A673 (cell line): ENCODE results near the gene SPTLC3. TPM values are rescaled to one million over a fixed set of nuclear protein-coding genes. Genes with fewer than 3 reads are reported as not detected.

Source experiments
- BruUV-seq: library from RNA; stranded (reverse); fragments of 400-500 nt; replicated peaks from 2 replicates; lab custom pipeline; 2021; lab: Mats Ljungman, UMichigan
- CTCF ChIA-PET: fragments of 300-600 bp; sonication (Branson Sonifier 250); formaldehyde crosslinking; loops from one replicate; lab custom pipeline; 2022; ENCODE audit warnings: antibody characterized with exemption; lab: Charles Lee
- POLR2A ChIA-PET: fragments of 300-600 bp; sonication (Branson Sonifier 250); formaldehyde crosslinking; loops from one replicate; lab custom pipeline; 2022; ENCODE audit warnings: antibody characterized with exemption; ENCODE audit not compliant: low non-redundant PET; lab: Charles Lee
- DNase-seq: peaks from one replicate; pipeline ENCODE4 v3.0.0-alpha.2; 2015; ENCODE audit warnings: low spot score
- H3K27ac ChIP-seq: fragments of 200-600 bp; sonication (generic); 2 replicates; pipeline ENCODE4 v1.5.1; 2016; ENCODE audit warnings: mixed run types, low read depth, mild to moderate bottlenecking, mixed read lengths, antibody characterized with exemption, low read length; ENCODE audit not compliant: poor library complexity, severe bottlenecking
- H3K27me3 ChIP-seq: fragments of 200-600 bp; sonication (generic); replicated peaks from 2 replicates; pipeline ENCODE4 v1.6.1; 2017; ENCODE audit warnings: mixed run types, low read depth, mild to moderate bottlenecking, mixed read lengths, antibody characterized with exemption, low read length; ENCODE audit not compliant: insufficient read depth, poor library complexity
- H3K36me3 ChIP-seq: fragments of 200-600 bp; sonication (generic); 2 replicates; pipeline ENCODE4 v1.6.1; 2016; ENCODE audit warnings: mixed run types, mild to moderate bottlenecking, mixed read lengths, antibody characterized with exemption, low read length; ENCODE audit not compliant: insufficient read depth, poor library complexity, severe bottlenecking
- H3K4me1 ChIP-seq: fragments of 200-600 bp; sonication (generic); 2 replicates; pipeline ENCODE4 v1.6.1; 2017; ENCODE audit warnings: mixed run types, mild to moderate bottlenecking, mixed read lengths, antibody characterized with exemption, low read length; ENCODE audit not compliant: insufficient read depth, poor library complexity, severe bottlenecking
- H3K4me3 ChIP-seq: fragments of 200-600 bp; sonication (generic); 2 replicates; pipeline ENCODE4 v1.5.1; 2016; ENCODE audit warnings: low read depth, mixed run types, mild to moderate bottlenecking, mixed read lengths, low read length; ENCODE audit not compliant: poor library complexity, severe bottlenecking
- H3K9me3 ChIP-seq: fragments of 200-600 bp; sonication (generic); 2 replicates; pipeline ENCODE4 v1.6.1; 2016; ENCODE audit warnings: mixed run types, low read depth, mild to moderate bottlenecking, mixed read lengths, antibody characterized with exemption, low read length; ENCODE audit not compliant: poor library complexity, severe bottlenecking
- CTCF ChIP-seq: fragments of 300-800, 200-600 bp; sonication (generic); conservative IDR thresholded peaks from 2 replicates; pipeline ENCODE4 v1.5.1; 2017; ENCODE audit warnings: low read depth, mild to moderate bottlenecking, antibody characterized with exemption, low read length, moderate library complexity, mixed read lengths
- EZH2 ChIP-seq: fragments of 200-600 bp; sonication (generic); IDR thresholded peaks from 2 replicates; pipeline ENCODE4 v1.6.1; 2017; ENCODE audit warnings: borderline replicate concordance, low read depth, mild to moderate bottlenecking, mixed read lengths, antibody characterized with exemption, low read length; ENCODE audit not compliant: poor library complexity, severe bottlenecking
- intact Hi-C: fragments of 100-400 bp; cut with micrococcal nuclease; formaldehyde crosslinking; loops from one replicate; pipeline ENCODE4 v1.10.0; 2022; ENCODE audit not compliant: unreplicated experiment
- total RNA-seq: library from RNA; stranded (reverse); gene quantifications from 2 replicates; pipeline ENCODE4 v1.2.3, GENCODE V29; 2021

SPTLC3 gene
- total RNA-seq, 1 experiment from 2014 or later = 0.06 TPM

- no peak for TF ChIP-seq CTCF
- TF ChIP-seq EZH2 = no peak
- no TSS peak for BruUV-seq
These were observed 50.1 kb downstream of the SPTLC3 start for GRCh38 chr20:13058666-13059389.

GRCh38 chr20:13059398-13060136 lies 50.8 kb downstream of the SPTLC3 start:
- CTCF ChIA-PET = no interaction called here
- Histone ChIP-seq H3K27ac (no peak overlapping the region), H3K36me3 (no peaks in the 10 kb centered on the region), H3K4me3 (no peak overlapping the region), H3K9me3 (no peaks in the 10 kb centered on the region), H3K27me3 (no peaks in the 10 kb centered on the region), H3K4me1 (no peaks in the 10 kb centered on the region)
- POLR2A ChIA-PET = no interaction called here
- intact Hi-C loops = no loop called here
- TF ChIP-seq CTCF (no peak), EZH2 (no peak)
- no peak for DNase-seq
- BruUV-seq = no TSS peak

More at GRCh38 chr20:13058666-13059389, 50.1 kb downstream of the SPTLC3 start:
- Histone ChIP-seq H3K4me1 (no peaks in the 10 kb centered on the region), H3K4me3 (no peak overlapping the region), H3K36me3 (no peaks in the 10 kb centered on the region), H3K9me3 (no peaks in the 10 kb centered on the region), H3K27me3 (no peaks in the 10 kb centered on the region), H3K27ac (no peak overlapping the region)
- intact Hi-C loops = no loop called here
- POLR2A ChIA-PET = no interaction called here
- no peak for DNase-seq
- CTCF ChIA-PET = interaction anchor here (0.6 kb wide), 1 partner anchor 713 kb away, joined by 4 read pairs; no protein-coding TSS in a partner anchor

GRCh38 chr20:13060327-13060726 lies 51.6 kb downstream of the SPTLC3 start:
- H3K27me3 ChIP-seq = no peaks in the 10 kb centered on the region
- intact Hi-C loops = no loop called here
- no peak overlapping the region for H3K27ac ChIP-seq
- TF ChIP-seq CTCF (no peak), EZH2 (no peak)
- POLR2A ChIA-PET = no interaction called here
- CTCF ChIA-PET = no interaction called here
- no peak overlapping the region for H3K4me3 ChIP-seq
- H3K36me3 ChIP-seq = no peaks in the 10 kb centered on the region
- no peak for DNase-seq
- no TSS peak for BruUV-seq
- H3K9me3 ChIP-seq = no peaks in the 10 kb centered on the region
- H3K4me1 ChIP-seq = no peaks in the 10 kb centered on the region
